ENCODE results near the gene PROZ. TPM values are rescaled to one million over a fixed set of nuclear protein-coding genes. Genes with fewer than 3 reads are reported as not detected.

Gene PROZ
- polyA plus RNA-seq, 1 of the 3 experiments (the other 2 are of a cell fraction), result not detected

- TF ChIP-seq SMC3 (IDR thresholded peaks at IDR 0.05; ENCODE audit: low read depth, low read length) (no peak), ELF1 (IDR thresholded peaks at IDR 0.05) (no peak), PBX3 (IDR thresholded peaks at IDR 0.05) (no peak), EZH2phosphoT487 (IDR thresholded peaks at IDR 0.05; ENCODE audit: borderline replicate concordance, low read depth) (no peak), CTCF (IDR thresholded peaks at IDR 0.05) (no peak), IRF3 (IDR thresholded peaks at IDR 0.05; ENCODE audit: low read depth, low read length) (no peak), REST (IDR thresholded peaks at IDR 0.05; ENCODE audit: low read depth, low read length) (no peak), FOSL2 (IDR thresholded peaks at IDR 0.05; ENCODE audit: borderline replicate concordance, low read depth) (no peak), MAX (IDR thresholded peaks at IDR 0.05; ENCODE audit: low read depth) (no peak)
- no peaks in the 10 kb centered on the region for H3K79me2 ChIP-seq (ENCODE audit: insufficient read depth)
- no peak overlapping the region for H2AFZ ChIP-seq (ENCODE audit: low read depth)
- no peak overlapping the region for H3K4me2 ChIP-seq
- no peaks in the 10 kb centered on the region for H3K27me3 ChIP-seq (ENCODE audit: insufficient read depth)
- no peaks in the 10 kb centered on the region for H3K9me2 ChIP-seq
- no peak overlapping the region for H3K9ac ChIP-seq
- H3F3A ChIP-seq (replicated peaks; ENCODE audit: insufficient read depth), result no peaks in the 10 kb centered on the region
- H3K4me1 ChIP-seq (ENCODE audit: control insufficient read depth in 1 of 2, insufficient read depth in 2 of 2, low read depth in 1 of 2, low read length in 1 of 2), result peaks cover 0 to under 1% of the 10 kb centered on the region in 2 experiments; a peak in 1 of 4 replicates
- no peak overlapping the region for H3K27ac ChIP-seq (ENCODE audit: low read depth in 2 of 2, low read length in 1 of 2)
- H3K36me3 ChIP-seq (replicated peaks in 1 of 2; ENCODE audit: control insufficient read depth in 1 of 2, insufficient read depth in 2 of 2, low read length in 1 of 2), result no peaks in the 10 kb centered on the region
- H4K20me1 ChIP-seq (ENCODE audit: insufficient read depth), result no peaks in the 10 kb centered on the region
- 67% methylated on average over 10 of the region's 10 CpGs for WGBS (ENCODE audit: low lambda C conversion rate)
- ChIA-PET POLR2A (no interaction called here), CTCF (interaction anchor here (0.6 kb wide), 1 partner anchor 133 kb away, joined by 3 read pairs; no protein-coding TSS in a partner anchor)
- no peak overlapping the region for H3K4me3 ChIP-seq (ENCODE audit: low read depth in 2 of 2, low read length in 1 of 2)
- H3K9me3 ChIP-seq, result no peaks in the 10 kb centered on the region
- peak; percentile 14 for DNase-seq
Observed at GRCh38 chr13:113116206-113116800, 42.1 kb upstream of the PROZ start.

Data from SK-N-SH (cell line).